Activated CD4-positive, alpha-beta T cell treated with anti-CD3 and anti-CD28 coated beads, Interleukin-2, Interleukin-4, amounts not matched to agents 100 ng/mL and 50 ng/mL, durations not matched to agents 16 hours and 8 hours (primary cell): Measurements from ENCODE around the gene C14orf93.
"Not testable (repeated sequence)": the region's sequence is repeated elsewhere in the genome, so short reads cannot be mapped to it uniquely, and the experiment has no call there.

ENCODE experiments used
- DNase-seq: peaks from one replicate; pipeline ENCODE4 v3.0.0-alpha.2; 2020; ENCODE audit warnings: low spot score

The C14orf93 gene

GRCh38 chr14:23020143-23021128 is 10.5 kb upstream of the C14orf93 start:
- no peak for DNase-seq

- DNase-seq, result no peak
Measured at GRCh38 chr14:23018107-23018506, 8.2 kb upstream of the C14orf93 start.

- DNase-seq, result no peak
Measured at GRCh38 chr14:23017091-23017490, 7.1 kb upstream of the C14orf93 start.

- no peak for DNase-seq
Measured at GRCh38 chr14:23015618-23016017, 5.7 kb upstream of the C14orf93 start.

GRCh38 chr14:23013749-23014054 is 3.8 kb upstream of the C14orf93 start:
- not testable (repeated sequence) for DNase-seq

- DNase-seq, result no peak
Measured at GRCh38 chr14:23013054-23013748, 3.3 kb upstream of the C14orf93 start.

DNA sequence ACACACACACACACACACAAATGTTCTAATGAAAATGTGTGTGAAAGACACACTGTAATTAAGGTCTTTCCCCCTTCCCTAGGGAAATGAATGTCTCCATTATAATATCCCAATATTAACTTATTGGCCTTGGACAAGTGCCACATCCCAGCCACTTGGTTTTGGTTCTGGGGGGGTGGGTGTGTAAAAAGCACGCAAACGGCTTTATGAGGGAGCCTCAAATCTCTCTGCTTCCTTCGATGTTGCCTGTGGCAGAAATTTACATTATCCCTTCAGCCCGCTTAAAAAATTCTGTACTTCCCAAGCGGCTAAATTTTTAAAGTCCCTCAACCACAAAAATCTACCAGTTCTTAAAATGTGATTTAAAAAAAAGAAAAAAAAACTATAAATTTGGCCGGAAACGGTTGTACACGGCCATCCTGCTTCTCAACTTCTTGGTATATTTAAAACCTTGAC is 432 bp downstream of the C14orf93 start:
- DNase-seq, result no peak

GRCh38 chr14:23008831-23009230 is 1.1 kb downstream of the C14orf93 start:
- no peak for DNase-seq

- peak; percentile 99 for DNase-seq
Measured at GRCh38 chr14:23006544-23007419, 3.2 kb downstream of the C14orf93 start.

DNA sequence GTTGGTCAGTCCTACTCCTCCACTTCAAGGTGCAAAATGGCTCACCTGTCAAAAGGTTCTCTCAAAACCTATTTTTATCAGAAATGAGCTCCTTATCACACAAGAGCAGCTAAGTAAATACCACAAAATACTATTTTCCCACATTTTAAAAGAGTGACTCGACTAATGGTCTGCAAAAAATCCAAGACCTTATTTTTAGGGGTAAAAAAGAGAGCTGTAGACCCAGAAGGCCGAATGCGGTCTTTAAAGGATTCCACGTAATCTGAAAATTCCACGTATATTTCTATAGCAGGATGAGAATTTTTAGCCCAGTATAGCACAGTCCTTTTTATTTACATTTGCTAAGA is 3.8 kb downstream of the C14orf93 start:
- no peak for DNase-seq

GRCh38 chr14:23005451-23006187 is 4.3 kb downstream of the C14orf93 start:
- DNase-seq, result no peak

DNA sequence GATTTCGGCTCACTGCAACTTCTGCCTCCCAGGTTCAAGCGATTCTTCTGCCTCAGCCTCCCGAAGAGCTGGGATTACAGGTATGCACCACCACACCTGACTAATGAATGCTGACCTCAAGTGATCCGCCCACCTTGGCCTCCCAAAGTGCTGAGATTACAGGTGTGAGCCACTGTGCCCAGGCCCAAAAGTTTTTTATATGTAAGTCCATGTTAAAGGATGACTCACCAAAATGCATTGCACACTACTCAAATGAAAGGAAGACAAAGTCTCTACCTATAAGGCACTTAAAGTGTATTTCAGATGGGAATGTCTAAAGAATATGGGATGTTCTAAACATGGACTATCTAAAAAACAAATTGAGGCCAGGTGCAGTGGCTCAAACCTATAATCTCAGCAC is 5.7 kb downstream of the C14orf93 start:
- DNase-seq, result not testable (repeated sequence)

GRCh38 chr14:23002592-23002991 is 7.4 kb downstream of the C14orf93 start:
- no peak for DNase-seq

- DNase-seq, result no peak
Measured at GRCh38 chr14:23000860-23001259, 9.1 kb downstream of the C14orf93 start.

- no peak for DNase-seq
Measured at GRCh38 chr14:22998329-22999012, 11.5 kb downstream of the C14orf93 start.

DNA sequence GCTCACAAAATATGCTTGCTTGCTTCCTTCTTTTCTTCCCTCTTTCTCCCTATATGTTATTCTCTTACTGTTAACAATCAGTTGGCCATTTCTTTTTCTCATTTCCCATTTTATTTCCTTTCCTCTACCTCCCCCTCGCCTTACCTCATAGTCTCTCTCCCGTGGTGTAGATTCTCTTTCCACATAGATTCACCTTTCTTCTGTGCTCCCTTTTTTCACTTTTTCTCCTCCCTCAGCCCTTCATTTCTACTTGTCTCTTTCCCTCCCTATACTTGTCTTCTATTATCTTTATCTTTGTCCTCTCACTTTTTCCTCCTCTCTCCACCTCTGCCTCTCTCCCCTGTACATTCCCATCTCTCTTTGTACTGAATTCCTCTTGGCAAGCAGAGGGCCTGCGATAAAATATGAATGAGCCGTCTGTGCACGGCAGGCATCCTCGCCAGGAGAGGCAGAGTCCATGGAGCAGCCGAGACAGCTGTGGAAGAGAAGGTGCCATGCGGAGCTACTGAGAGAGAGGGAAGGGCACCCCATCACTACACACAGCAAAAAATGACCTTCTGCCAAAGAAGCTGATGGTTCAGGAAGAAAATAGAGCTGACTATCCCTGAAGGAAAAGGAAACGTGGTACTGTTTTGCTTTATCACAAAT is 12.1 kb downstream of the C14orf93 start:
- DNase-seq, result no peak

GRCh38 chr14:22996768-22997654 is 12.9 kb downstream of the C14orf93 start:
- no peak for DNase-seq

- no peak for DNase-seq
Measured at GRCh38 chr14:22995889-22996625, 13.9 kb downstream of the C14orf93 start.
